Ureter (tissue), 1 donor: ENCODE data around the gene PWWP2B. TPM values are rescaled to one million over a fixed set of nuclear protein-coding genes. Genes with fewer than 3 reads are reported as not detected.
"Not testable (repeated sequence)": the region's sequence is repeated elsewhere in the genome, so short reads cannot be mapped to it uniquely, and the experiment has no call there.

Experiments
- DNase-seq: peaks from one replicate; pipeline ENCODE4 v3.0.0-alpha.2; 2020; ENCODE audit warnings: low spot score
- total RNA-seq: library from RNA; stranded (reverse); gene quantifications from one replicate; pipeline ENCODE4 v1.2.4, GENCODE V29; 2023
- donor health status: DM: yes; HTN: yes; CAD: no.

The PWWP2B gene
- total RNA-seq, 1 donor from 2014 or later: 46.0 TPM

DNA sequence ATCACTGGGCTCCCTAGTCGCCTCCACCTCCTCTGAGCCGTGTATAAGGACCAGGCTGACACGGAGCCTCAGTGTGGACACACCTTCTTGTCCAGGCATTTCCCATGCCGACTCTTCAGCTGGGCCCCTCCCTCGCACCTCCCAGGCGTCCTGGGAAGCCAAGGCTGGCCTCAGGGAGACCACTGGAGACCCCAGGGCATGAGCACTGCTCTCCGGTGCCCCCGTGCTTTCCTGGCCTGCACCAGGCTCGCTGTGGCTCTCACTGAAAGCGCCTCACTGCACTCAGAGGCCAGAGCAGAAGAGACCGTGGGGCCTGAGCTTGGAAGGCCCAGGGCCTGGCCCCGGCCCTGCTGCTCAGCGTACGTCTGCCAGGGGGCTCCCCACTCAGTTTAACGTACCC is 33.6 kb upstream of the PWWP2B start:
- DNase-seq: no peak

DNA sequence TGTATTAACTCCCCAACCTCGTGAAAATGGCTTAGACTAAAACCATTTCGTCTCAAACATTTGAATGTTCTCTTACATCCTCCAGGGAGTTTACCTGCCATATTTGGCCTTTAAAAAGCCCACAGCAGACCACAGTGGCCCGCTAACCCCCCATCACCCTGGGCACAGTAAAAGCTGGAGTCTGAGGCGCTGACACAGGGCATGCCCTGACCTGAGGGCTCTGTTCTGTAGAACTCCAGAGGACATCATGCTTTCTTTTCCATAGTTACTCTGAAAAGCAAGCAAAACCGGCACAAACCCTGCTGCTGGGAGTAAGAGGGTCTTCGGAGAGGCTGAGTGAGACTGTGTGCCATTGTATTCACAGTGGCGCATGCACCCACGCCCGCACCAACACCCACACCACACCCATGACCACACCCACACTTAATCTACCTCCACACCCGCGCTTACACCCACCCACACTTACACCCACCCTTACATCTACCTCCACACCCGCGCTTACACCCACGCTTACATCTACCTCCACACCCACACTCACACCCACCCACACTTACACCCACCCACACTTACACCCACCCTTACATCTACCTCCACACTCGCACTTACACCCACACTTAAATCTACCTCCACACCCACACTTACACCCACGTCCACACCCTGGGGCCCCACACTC is 32.9 kb upstream of the PWWP2B start:
- DNase-seq: no peak

DNA sequence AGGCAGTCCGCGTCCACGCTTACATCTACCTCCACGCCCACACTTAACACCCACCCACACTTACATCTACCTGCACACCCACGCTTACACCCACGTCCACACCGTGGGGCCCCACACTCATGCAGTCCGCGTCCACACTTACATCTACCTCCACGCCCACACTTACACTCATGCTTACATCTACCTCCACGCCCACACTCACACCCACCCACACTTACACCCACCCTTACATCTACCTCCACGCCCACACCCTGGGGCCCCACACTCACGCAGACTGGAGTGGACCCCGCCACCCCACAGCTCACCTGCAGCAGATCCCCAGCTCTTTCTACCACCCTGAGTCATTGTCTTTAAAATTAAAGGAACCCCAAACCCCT is 32.4 kb upstream of the PWWP2B start:
- DNase-seq: no peak

DNA sequence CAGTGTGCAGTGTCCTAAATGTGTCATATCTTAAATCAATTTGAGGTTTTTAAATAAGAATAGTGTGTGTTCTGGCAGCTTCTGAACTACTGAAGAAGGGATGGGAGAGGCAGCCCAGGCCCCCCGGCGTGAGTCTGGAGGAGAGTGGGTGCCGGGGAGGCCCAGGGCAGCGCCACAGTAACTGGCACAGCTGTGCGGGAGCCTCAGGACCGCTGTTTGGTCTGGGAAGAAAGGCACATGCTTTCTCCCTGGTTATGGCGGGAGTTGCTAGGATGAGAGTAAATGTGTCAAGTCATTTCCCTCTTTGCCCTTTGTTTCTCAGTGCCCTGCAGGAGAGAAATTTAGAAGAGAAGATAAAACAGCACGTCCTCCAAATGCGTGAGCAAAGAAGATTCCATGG is 31.9 kb upstream of the PWWP2B start:
- no peak for DNase-seq

DNA sequence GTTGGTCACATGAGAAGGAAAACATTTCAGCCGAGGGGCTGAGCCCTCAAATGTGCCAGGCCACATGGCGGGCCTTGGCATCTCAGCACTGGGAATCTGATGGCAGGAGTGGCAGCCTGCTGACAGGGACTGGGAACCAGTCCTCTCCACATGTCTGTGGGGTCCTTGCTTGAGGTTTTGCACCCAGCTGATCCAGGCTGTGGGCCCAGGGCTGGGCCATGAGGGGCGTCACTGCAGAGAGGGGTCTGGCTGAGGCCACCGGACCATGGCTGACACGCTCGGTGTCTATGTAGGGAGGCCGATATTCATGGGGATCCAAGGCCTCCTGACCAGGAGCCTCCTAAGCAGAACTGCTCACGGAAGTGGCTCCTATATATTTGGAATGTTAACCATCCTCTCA is 31.0 kb upstream of the PWWP2B start:
- DNase-seq: no peak

DNA sequence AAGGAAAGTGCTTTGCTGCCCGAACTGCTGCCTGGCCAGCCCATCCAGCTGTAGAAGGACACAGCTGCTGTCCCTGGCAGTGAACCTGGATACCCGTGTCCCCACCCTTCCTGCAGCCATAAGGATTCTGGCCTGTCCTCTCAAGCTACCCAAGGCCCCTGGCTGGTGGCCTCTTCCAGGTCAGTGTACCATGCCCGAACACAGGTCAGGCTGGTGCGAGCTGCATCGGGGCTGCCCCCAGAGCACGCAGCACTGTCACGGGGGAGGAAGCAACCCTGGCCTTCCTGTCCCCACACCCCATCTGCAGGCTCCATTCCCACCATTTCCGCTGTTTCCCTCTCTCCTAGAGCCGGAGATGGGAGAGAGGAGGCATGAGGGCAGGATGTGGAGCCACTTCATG is 30.5 kb upstream of the PWWP2B start:
- no peak for DNase-seq

DNA sequence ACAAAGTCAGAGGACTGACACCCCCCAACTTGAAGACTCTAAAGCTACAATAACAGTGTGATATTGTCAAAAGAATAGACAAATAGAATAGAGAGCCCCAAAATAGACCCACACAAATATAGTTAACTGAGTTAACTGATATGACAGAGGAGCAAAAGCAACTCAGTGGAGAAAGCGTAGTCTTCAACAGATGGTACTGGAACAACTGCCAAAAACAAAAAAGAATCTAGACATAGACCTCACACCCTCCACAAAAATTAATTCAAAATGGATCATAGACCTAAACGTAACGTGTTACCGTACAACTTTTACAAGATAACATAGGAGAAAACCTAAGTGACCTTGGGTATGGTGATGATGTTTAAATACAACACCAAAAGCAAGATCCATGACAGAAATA is 28.6 kb upstream of the PWWP2B start:
- DNase-seq: no peak

DNA sequence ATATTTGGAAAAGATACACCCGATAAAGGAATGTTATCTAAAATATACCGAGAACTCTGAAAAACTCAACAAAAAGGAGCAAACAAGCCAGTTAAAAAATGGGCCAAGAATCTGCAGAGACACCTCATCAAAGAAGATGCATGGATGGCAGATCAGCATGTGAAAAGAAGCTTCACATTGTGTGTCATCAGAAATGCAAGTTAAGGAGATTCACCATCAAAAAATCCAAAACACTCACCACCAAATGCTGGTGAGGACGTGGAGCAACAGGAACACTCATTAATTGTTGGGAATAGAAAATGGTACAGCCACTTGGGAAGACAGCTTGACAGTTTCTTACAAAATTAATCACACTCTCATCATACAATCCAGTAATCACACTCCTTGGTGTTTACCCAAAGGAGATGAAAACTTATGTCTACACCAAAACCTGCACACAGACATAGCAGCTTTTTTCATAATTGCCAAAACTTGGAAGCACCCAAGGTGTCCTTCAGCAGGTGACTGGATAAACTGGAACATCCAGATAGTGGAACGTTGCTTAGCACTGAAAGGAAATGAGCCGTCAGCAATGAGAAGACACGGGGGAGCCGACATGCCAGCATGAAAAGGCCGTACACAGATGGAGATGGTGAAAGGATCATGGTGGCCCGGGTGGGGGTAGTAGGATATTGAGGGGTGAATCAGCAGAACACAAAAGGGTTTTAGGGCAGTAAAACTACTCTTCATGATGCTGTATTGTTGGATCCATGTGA is 27.9 kb upstream of the PWWP2B start:
- DNase-seq: no peak

DNA sequence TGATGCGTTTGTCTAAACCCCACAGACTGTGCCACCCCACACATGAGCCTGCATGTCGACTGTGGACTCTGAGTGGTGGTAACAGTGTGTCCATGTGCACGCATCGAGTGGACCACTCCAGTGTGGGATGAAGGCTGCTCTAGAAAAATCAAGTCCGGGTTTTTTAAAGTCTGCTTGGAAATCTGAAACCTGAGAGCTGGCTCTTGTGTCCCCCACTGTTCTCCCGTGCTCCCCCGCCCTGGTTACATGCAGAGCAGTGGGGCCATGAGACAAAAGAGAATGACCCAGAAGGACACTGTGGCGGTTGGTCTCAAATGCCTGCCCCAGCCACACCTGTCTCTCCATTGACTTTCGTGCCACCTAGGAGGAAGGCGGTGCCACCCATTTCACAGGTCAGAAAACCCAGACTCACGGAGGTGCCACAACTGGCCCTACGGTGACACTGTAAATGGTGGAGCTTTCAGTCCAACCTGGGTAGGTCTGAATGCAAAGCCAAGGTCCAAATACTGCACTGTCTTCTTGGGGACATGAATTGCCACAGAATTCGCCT is 27.3 kb upstream of the PWWP2B start:
- no peak for DNase-seq

DNA sequence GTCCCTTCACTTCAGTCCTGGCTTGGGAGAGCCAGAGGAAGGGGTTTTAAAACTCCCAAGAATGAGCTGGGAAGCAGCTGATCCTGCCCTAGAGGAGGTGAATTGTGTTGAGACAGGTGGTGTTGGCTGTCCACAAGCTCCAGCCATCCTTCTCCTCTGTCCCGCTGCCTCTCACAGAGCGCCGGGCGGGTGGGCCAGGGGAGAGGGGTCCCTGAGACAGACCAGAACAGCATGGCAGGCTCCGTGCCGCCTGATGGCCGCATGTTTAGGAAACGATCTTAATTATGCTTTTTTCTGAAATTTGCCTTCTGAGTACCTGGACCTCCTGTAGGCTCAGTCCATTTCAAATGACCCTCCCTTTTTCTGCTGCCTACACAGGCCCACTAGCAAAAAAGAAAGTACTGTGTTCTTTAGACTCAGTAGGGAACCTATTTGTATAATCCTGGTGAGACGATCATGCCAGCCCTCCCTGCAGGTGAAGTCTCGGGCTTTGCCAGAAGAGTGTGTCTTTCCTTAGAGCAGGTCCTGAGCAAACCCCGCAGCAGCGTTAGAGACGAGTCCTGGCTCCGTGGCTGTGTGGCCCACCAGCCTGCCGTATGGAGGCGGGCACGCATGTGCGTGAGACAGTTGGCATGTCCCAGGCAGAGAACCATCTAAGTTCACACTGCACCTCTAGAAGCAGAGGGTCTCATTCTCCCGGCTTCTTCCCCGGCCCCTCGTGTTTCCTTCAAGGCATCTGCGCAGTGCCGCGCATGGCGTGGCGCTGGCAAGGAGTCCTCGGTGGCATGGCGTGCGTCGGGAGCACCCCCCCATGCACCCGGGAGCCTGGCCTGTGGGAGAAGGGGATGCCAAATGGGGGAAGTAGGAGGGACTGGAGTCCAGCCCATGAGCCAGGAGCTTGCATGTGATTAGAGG is 26.3 kb upstream of the PWWP2B start:
- DNase-seq: no peak

DNA sequence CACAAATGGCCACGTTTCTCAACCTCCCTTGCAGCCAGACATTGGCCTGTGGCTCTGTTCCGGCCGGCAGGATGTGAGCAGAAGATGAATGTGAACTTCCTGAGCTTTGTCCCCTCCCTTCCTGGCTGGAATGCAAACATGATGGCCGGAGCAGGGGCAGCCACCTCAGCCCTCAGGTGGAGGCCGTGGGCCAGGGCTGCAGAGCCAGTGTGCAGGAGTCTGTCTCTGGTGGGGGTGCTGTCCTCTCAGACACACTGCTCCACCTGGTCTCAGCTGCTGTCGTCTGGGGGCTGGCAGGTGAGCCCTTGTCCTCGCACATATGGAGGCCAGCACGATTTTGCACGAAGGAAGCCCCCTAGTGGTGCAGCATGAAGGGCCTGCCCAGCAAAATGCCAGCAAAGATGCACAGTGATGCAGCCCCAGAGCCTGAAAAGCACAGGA is 25.3 kb upstream of the PWWP2B start:
- DNase-seq: no peak

DNA sequence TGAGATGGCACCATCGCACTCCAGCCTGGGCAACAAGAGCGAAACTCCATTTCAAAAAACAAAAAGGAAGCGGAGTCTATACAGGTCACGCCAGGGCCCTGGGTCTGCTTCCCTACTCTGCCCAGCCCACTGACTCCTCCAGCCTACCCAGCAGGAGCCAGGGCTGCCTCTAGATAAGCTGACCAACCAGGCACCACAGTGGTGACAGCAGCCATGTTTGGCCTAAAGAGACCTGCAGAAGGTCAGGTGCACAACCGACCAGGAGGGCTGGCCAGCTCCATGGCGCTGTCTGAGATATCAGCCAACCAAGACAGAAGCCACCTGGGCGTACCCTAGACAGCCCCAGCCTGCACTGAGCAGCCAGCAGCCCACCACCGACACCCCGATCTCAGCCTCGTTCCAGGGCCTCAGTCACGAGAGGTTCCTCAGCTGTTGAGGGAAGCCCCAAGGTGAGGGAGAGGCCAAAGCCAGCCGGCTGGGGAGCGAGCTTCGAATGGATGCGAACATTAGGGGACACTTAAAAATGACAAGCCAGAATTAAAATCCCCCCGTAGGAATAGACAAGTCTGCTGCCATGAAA is 24.4 kb upstream of the PWWP2B start:
- DNase-seq: no peak

DNA sequence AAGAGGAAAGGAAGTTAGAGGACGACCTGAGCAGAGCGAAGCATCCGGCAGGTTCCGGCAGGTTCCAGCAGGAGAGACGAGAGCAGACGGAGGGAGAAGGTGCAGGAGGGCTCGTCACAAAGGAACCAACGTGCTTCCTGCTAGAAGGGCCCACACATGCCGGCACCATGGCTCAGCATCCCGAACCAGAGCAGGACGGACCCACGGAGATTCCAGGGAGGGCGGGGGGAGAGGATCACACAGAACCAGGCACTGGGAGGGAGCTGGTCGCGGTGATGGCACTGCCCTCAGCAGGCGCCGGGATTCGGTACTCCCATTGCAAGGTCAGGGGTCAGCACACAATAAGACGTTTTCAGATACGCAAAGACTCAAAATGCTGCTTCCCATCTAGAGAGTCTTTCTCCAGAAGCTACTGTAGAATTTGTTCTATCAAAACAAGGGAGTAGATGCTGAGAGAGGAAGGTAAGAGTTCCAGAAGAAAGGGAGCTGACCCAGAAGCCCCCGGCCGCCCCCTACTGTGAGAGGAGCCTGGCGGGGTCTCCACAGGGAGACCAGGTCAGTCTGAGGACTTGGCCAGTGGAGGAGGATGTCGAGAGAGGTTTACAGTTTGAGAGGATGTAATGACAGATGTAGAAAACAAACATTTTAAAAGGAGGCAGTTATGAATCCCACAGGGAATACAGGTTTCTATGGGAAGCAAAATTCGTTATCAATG is 23.6 kb upstream of the PWWP2B start:
- no peak for DNase-seq

DNA sequence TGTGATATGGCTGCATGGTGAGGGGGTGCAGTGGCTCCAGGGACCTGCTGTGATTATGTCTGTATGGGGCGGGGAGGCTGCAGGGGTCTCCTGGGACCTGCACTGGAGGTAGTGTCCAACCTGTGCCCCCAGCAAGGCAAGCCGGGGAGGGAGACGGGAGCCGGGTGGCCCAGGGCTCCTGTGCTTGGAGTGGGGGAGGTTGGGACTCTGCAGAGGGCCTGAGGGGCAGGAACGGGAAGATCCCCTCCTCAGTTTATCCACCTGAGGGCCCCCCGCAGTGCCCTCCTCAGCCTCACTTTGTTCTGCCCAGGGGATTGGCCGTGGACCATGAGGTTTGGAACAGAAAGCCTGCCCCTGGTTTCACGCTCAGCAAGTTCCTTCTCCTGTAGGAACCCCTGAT is 22.8 kb upstream of the PWWP2B start:
- no peak for DNase-seq

DNA sequence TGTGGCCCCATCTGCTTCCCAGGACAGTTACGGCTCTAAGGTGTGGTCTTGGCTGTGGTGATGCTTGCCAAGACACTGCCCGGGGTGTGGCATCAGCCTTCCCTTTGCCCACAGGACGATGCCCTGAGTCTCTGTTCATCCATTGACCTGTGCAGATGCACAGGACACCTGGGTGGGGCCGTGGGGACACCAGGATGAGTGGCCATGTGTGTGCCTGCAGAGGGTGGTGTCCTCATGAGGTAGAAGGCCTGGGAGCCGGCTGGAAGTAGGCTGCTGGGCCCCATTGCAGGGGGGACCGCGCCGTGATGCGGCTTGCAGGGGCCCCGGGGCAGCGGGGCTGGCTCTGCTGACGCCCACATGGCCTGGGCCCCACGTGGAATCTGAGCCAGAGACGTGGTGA is 22.4 kb upstream of the PWWP2B start:
- DNase-seq: no peak

DNA sequence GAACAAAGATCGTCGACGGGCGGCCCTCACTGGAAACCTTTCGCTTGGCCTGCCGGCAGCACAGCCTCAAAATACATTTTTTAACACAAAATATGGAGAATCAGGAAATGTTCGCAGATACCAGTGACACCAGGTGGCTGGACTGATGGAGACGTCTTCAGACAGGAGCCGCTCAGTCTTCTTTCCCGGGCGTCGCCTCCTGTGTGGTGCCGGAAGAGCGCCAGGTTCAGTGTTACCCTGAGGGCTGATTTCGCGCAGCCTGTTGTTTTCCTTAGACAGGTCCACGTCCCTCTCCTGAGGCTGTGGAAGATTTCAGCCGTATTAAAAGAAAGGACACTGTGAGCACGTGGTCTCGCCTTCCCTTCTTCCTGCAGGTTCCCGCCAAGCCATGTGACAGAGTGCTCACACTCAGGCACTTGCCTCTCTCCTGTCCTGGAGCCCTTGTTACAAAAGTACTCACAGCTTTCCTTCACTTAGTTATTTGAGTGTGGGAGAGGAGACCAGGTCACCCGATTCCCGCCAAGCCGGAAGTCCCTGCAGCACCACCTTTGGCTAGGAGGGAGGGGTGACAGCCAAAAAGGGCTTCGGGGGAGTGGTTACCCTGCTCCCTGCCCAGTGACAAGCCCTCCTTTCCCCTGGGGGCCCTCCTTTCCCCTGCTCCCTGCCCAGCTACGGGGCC is 21.7 kb upstream of the PWWP2B start:
- DNase-seq: no peak

DNA sequence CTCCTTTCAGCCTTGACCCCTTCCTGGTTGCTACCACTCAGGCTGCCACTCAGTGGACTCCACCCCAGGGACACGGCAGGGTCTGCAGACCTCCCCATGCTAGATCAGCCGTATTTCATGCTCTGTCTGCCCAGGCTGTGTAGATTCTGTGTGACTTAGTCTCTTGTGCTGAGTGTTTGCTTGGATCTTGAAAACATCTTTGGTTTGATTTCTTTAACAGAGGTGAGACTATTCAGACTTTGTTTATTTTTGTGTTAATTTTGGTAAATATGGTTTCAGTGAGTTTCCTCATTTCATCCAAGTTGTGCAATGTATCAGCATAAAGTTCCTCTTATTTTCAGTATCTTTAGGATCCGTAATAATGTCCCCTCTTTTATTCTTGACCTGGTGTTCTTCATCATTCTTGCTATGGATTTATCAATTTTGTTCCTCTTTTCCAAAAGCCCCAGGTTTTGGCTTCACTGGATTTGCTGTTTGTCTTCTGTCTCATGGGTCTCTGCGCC is 21.2 kb upstream of the PWWP2B start:
- DNase-seq: no peak

DNA sequence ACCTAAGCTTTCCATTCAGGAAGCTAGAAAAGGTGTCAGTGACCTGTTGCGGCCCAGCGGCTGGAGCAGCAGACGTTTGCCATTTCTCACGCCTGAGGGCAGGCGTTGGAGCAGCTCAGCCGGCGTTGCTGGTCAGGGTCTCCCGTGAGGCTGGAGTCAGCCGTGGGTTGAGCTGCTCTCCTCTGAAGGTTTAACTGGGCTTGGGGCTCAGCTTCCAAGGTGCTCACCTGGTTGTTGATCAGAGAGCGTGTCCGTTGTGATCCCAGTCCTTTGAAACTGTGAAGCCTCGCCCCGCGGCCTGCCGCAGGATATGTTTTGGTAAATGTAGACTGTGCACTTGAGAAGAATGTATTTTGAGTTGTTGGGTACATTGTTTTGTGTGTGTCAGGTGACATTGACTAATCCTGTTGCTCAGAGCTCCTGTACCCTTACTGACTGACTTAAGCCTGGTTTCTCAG is 20.6 kb upstream of the PWWP2B start:
- no peak for DNase-seq

DNA sequence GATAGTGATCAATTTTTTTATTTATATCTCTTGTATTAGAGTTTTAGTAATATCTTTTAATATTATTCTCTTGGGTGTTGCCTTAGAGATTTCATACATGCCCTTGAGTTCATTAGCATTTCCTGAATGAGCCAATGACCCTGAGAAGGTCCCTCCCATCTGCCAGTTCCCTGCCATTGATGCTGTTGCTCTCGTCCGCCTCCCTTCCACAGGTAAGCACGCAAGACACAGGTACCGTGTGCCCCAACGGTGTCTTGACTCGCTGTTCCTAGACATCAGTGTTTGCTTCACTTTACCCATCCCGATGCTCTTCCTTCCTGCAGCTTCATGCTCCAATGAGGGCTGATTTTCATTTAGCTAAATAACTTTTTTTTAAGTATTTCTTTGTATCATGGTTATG is 19.7 kb upstream of the PWWP2B start:
- DNase-seq: no peak

DNA sequence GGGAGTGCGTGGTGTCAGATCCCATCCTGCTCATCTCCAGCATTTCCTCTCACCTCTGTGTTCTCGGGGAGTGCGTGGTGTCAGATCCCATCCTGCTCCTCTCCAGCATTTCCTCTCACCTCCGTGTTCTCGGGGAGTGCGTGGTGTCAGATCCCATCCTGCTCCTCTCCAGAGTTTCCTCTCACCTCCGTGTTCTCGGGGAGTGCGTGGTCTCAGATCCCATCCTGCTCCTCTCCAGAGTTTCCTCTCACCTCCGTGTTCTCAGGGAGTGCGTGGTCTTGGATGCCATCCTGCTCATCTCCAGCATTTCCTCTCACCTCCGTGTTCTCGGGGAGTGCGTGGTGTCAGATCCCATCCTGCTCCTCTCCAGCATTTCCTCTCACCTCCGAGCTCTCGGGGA is 18.0 kb upstream of the PWWP2B start:
- DNase-seq: not testable (repeated sequence)
